Tibial nerve (tissue), 3 donors: ENCODE measurements around the gene ABCA5.

ENCODE experiments used
- CTCF ChIP-seq, 5 experiments: fragments of 200-600 bp in 3 of 5; fragments of 450-650 bp in 2 of 5; sonication (generic) in 3 of 5; IDR thresholded peaks; one replicate each; pipeline ENCODE4 v1.5.1; 2016 to 2019; ENCODE audit warnings: antibody characterized with exemption in 5 of 5, mild to moderate bottlenecking in 3 of 5, moderate library complexity in 2 of 5
- POLR2A ChIP-seq, 2 donors: fragments of 450-650 bp; IDR thresholded peaks; one replicate each; pipeline ENCODE4 v1.6.1; 2017; ENCODE audit warnings: antibody characterized with exemption in 2 of 2, mild to moderate bottlenecking in 2 of 2, moderate library complexity in 2 of 2

DNA sequence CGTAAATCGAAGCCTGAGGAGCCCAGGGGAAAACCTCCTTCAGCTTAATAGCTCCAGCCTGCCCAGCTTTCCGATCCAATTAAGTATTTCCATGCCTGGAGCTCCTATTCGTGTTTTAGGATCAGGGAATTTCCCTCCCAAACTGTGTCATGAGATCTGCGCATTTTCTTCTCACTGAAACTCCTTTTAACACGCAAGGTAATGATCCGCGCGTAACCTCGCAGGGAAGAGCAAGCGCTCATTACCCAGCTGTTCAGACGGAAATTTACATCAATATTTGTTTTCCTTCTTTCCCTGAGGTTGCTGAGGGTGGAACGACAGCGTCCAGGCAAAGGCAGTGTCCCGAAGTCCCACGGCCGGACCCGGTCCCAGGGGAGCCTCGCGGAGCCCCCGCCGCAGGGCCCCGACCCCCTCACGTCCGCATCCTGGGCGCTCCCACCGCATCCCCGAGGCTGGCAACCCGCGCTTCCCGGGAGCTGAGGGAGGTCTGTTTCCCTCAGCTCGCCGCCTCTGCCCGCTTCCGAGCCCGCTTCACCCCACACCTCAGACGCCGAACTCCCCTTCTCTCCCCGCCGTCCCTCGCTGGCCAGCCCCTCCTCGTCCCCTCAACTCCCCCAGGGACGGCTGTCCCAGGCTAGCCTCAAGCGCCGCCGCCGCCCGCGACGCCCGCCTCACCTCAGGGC, 415 bp downstream of the ABCA5 start:
- TF ChIP-seq CTCF (IDR thresholded peaks at IDR 0.05) (no peak), POLR2A (IDR thresholded peaks at IDR 0.05) (no peak)
